Left ventricle myocardium inferior (tissue), 1 donor: ENCODE data around the gene KCNE5. TPM values are rescaled to one million over a fixed set of nuclear protein-coding genes. Genes with fewer than 3 reads are reported as not detected.
"Not testable (repeated sequence)": the region's sequence is repeated elsewhere in the genome, so short reads cannot be mapped to it uniquely, and the experiment has no call there.

Experiments
- DNase-seq: peaks from one replicate; pipeline ENCODE4 v3.0.0-alpha.2; 2020
- H3K27ac ChIP-seq: fragments of 200-600 bp; replicated peaks from 2 replicates; pipeline ENCODE4 v1.8.0; 2021
- H3K27me3 ChIP-seq: fragments of 200-600 bp; 2 replicates; pipeline ENCODE4 v1.8.0; 2021; ENCODE audit warnings: low read depth
- H3K36me3 ChIP-seq: fragments of 200-600 bp; 2 replicates; pipeline ENCODE4 v1.8.0; 2021
- H3K4me1 ChIP-seq: fragments of 200-600 bp; 2 replicates; pipeline ENCODE4 v1.8.0; 2021
- H3K4me3 ChIP-seq: fragments of 200-600 bp; 2 replicates; pipeline ENCODE4 v1.8.0; 2021; ENCODE audit warnings: mild to moderate bottlenecking, moderate library complexity
- H3K9me3 ChIP-seq: fragments of 200-600 bp; replicated peaks from 2 replicates; pipeline ENCODE4 v1.8.0; 2021
- intact Hi-C: fragments of 100-400 bp; cut with micrococcal nuclease; formaldehyde crosslinking; loops from one replicate; pipeline ENCODE4 v1.11.0; 2022
- total RNA-seq: library from RNA; stranded (reverse); fragmentation: NEBNext Ultra II Directional; extraction: Animal tissue kit (Norgen Biotek cat#: 25700); gene quantifications from one replicate; pipeline ENCODE4 v1.2.1, GENCODE V29; 2021
- TF ChIP-seq, protein P1 (sequence below): fragments of 200-600 bp; IDR thresholded peaks from 2 replicates; pipeline ENCODE4 v1.8.0; 2021; ENCODE audit warnings: antibody characterized with exemption, mild to moderate bottlenecking, borderline replicate concordance
- donor health status: DM: no; HTN: yes; CAD: no; lungs with severe emphysema.

KCNE5 gene
- total RNA-seq, 1 donor from 2014 or later, result not detected

DNA sequence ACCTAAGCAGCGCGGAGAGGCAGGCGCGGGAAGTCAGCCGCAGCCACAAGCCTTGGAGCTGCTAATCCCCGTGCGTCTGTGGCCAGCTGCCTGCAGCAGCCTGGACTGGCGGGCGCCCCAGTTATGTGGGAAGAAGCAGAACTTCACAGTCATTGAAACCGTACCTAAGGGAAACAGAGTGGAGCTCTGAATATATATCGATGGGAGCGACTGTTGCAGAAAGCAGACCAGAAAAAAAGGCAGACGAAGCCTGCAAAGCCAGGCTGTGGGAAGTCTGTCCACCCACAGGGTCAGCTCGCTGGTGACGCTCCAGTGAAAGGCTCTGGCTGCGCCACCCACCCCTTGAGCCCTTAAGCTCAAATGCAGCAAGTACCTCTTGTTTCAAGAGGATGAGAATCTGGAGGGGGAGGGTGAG, 24.7 kb downstream of the KCNE5 start:
- TF ChIP-seq, protein P1, sequence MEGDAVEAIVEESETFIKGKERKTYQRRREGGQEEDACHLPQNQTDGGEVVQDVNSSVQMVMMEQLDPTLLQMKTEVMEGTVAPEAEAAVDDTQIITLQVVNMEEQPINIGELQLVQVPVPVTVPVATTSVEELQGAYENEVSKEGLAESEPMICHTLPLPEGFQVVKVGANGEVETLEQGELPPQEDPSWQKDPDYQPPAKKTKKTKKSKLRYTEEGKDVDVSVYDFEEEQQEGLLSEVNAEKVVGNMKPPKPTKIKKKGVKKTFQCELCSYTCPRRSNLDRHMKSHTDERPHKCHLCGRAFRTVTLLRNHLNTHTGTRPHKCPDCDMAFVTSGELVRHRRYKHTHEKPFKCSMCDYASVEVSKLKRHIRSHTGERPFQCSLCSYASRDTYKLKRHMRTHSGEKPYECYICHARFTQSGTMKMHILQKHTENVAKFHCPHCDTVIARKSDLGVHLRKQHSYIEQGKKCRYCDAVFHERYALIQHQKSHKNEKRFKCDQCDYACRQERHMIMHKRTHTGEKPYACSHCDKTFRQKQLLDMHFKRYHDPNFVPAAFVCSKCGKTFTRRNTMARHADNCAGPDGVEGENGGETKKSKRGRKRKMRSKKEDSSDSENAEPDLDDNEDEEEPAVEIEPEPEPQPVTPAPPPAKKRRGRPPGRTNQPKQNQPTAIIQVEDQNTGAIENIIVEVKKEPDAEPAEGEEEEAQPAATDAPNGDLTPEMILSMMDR, result no peak
- peak; percentile 18 for DNase-seq
- Histone ChIP-seq H3K9me3 (no peaks in the 10 kb centered on the region), H3K27me3 (peaks cover 12% of the 10 kb centered on the region), H3K4me3 (peak overlapping the region; percentile 6), H3K4me1 (no peaks in the 10 kb centered on the region), H3K36me3 (no peaks in the 10 kb centered on the region), H3K27ac (no peak overlapping the region)
- intact Hi-C loops, result no loop called here

DNA sequence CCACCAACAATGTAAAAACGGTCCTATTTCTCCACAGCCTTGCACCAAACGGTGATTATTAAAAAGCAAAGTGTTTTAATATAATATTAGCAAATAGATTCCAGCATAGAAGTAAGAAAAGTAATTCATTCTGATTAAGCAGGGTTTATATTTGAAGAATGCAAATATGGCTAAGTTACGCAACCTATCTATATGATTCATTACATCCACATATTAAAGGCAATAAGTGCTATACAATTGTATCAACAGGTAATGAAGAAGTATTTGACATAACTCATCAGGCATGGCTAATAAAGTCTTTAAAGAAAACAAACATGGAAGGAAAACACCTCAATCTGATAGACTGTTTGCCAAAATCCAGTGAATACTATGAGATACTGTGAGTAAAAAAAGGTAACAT, 29.0 kb downstream of the KCNE5 start:
- no peaks in the 10 kb centered on the region for H3K9me3 ChIP-seq
- no peaks in the 10 kb centered on the region for H3K4me1 ChIP-seq
- TF ChIP-seq, protein P1, result no peak
- intact Hi-C loops, result no loop called here
- H3K4me3 ChIP-seq, result no peak overlapping the region
- no peaks in the 10 kb centered on the region for H3K36me3 ChIP-seq
- DNase-seq, result no peak
- peaks cover 3% of the 10 kb centered on the region for H3K27me3 ChIP-seq
- H3K27ac ChIP-seq, result no peak overlapping the region

DNA sequence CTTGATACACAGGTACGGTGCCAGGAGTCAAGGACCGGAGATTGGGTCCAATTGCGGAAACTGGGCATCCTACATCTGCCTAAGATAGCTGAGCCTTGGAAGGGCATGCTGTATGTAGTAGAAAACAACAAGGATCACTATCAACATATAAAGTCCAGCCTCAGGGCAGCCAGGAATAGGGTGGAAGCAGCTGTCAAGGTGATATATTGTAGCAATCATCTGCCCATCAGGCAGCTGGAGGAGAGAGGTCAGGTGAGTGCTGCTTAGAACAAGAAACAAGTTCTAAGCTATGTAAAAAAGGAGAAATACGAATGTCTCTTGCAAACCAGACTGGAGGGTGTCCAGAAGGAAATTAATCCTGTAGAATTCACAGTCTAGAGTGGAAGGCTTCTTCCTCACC, 34.8 kb downstream of the KCNE5 start:
- TF ChIP-seq, protein P1, result no peak
- no peaks in the 10 kb centered on the region for H3K27me3 ChIP-seq
- no peak overlapping the region for H3K27ac ChIP-seq
- no peak overlapping the region for H3K4me3 ChIP-seq
- H3K9me3 ChIP-seq, result no peaks in the 10 kb centered on the region
- H3K36me3 ChIP-seq, result no peaks in the 10 kb centered on the region
- no peak for DNase-seq
- intact Hi-C loops, result no loop called here
- H3K4me1 ChIP-seq, result no peaks in the 10 kb centered on the region

DNA sequence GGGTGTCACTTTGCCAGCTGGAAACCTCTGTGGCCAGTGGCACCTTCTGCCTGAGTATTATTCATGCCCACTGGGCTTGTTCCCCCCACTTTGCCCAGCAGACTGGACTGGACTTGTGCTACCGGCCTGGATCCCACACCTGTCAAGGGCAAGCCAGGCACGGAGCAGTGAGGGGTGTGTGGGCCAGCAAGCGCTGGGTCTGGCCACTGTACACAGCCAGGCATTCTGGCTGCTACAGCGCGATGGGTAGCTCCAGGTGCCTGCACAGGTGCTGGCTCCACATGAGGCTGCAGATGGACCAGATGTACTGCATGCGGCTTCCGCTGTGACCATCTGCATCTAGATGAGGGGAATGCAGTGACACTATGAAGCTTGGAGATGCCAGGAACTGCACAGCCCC, 39.5 kb downstream of the KCNE5 start:
- H3K27ac ChIP-seq, result no peak overlapping the region
- no peaks in the 10 kb centered on the region for H3K36me3 ChIP-seq
- no peak for DNase-seq
- intact Hi-C loops, result no loop called here
- H3K4me3 ChIP-seq, result no peak overlapping the region
- H3K27me3 ChIP-seq, result no peaks in the 10 kb centered on the region
- no peaks in the 10 kb centered on the region for H3K9me3 ChIP-seq
- no peaks in the 10 kb centered on the region for H3K4me1 ChIP-seq
- TF ChIP-seq, protein P1, result no peak

DNA sequence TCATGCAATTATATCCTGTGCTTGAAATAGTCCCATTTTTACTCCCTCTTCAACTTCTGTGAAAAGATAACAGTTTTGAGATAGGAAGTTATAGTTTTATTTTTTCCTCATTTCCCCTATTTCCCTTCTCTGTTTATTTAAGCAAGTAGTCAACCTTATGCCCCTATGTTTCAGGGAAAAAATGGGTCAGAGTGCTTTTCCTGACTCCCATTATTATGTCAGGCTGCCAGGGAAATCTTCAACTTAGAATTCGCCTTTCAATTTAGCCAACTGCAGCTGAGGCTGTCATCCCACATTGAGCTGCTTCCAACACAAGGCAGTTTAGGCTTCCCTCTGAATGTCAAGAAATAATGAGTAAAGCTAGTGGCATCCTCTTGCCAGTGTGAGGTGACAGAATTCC, 46.1 kb downstream of the KCNE5 start:
- intact Hi-C loops, result no loop called here
- no peak for DNase-seq
- TF ChIP-seq, protein P1, result no peak

DNA sequence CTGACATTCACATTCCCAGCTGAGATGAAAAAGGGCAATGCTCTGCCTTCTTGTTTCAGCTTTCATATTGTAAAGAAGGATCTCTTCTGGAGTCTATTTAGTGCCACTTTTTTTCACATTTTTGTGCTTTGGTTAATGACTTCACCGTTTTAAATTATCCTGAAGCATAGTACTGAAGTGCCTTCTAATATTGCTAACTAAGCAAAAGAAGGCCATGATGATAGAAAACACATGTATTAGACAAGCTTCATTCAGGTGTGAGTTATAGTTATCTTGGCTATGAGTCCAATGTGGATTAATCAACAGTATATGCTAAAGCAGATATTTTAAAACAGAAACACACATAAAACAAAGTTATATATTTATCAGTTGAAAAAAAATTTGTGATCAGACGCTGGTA, 47.9 kb downstream of the KCNE5 start:
- no peak for DNase-seq
- Histone ChIP-seq H3K27me3 (no peaks in the 10 kb centered on the region), H3K36me3 (no peaks in the 10 kb centered on the region), H3K27ac (no peak overlapping the region), H3K4me3 (no peak overlapping the region), H3K9me3 (no peaks in the 10 kb centered on the region), H3K4me1 (no peaks in the 10 kb centered on the region)
- intact Hi-C loops, result no loop called here
- TF ChIP-seq, protein P1, result no peak

More for the DNA sequence above, 46.1 kb downstream of the KCNE5 start:
- Histone ChIP-seq H3K27ac (no peak overlapping the region), H3K9me3 (no peaks in the 10 kb centered on the region), H3K36me3 (no peaks in the 10 kb centered on the region), H3K4me1 (no peaks in the 10 kb centered on the region), H3K27me3 (no peaks in the 10 kb centered on the region), H3K4me3 (no peak overlapping the region)

DNA sequence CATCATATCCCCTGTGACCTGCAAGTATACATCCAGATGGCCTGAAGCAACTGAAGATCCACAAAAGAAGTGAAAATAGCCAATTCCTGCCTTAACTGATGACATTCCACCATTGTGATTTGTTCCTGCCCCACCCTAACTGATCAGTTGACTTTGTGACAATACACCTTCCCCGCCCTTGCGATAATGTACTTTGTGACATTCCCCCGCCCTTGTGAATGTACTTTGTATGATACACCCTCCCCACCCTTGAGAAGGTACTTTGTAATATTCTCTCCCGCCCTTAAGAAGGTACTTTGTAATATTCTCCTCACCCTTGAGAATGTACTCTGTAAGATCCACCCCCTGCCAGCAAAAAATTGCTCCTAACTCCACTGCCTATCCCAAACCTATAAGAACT, 48.9 kb downstream of the KCNE5 start:
- H3K4me1 ChIP-seq, H3K9me3 ChIP-seq, H3K27me3 ChIP-seq, H3K36me3 ChIP-seq, DNase-seq, intact Hi-C loops, H3K27ac ChIP-seq, H3K4me3 ChIP-seq: not testable (repeated sequence)
